AG09309 (cell line): ENCODE data around the gene LBH.

Experiments
- DNase-seq: peaks from one replicate; pipeline ENCODE4 v3.0.0-alpha.2; 2010; ENCODE audit warnings: low read depth
- H3K4me3 ChIP-seq: 2 replicates; pipeline ENCODE4 v1.5.1; 2011; ENCODE audit warnings: mild to moderate bottlenecking, low read depth, low read length, moderate library complexity; ENCODE audit not compliant: control insufficient read depth
- CTCF ChIP-seq: IDR thresholded peaks from 2 replicates; pipeline ENCODE4 v1.5.1; 2011; ENCODE audit warnings: mild to moderate bottlenecking, low read depth, low read length, inconsistent platforms; ENCODE audit not compliant: insufficient read depth, control insufficient read depth; ENCODE audit errors: missing control alignments

LBH gene

GRCh38 chr2:30280596-30281434 is 49.5 kb downstream of the LBH start:
- DNase-seq = no peak
- no peak for TF ChIP-seq CTCF
- no peak overlapping the region for H3K4me3 ChIP-seq

- no peak for DNase-seq
- TF ChIP-seq CTCF = no peak
Observed at GRCh38 chr2:30282081-30282480, 50.7 kb downstream of the LBH start.

GRCh38 chr2:30282721-30283120 is 51.4 kb downstream of the LBH start:
- TF ChIP-seq CTCF = no peak
- no peak for DNase-seq
- no peak overlapping the region for H3K4me3 ChIP-seq

More at GRCh38 chr2:30282081-30282480, 50.7 kb downstream of the LBH start:
- no peak overlapping the region for H3K4me3 ChIP-seq

GRCh38 chr2:30283931-30284565 is 52.7 kb downstream of the LBH start:
- no peak for DNase-seq
- TF ChIP-seq CTCF = no peak
- H3K4me3 ChIP-seq = no peak overlapping the region

GRCh38 chr2:30285758-30286157 is 54.4 kb downstream of the LBH start:
- no peak for TF ChIP-seq CTCF
- no peak for DNase-seq

GRCh38 chr2:30287190-30287840 is 56.0 kb downstream of the LBH start:
- no peak overlapping the region for H3K4me3 ChIP-seq
- DNase-seq = no peak
- TF ChIP-seq CTCF = no peak

More at GRCh38 chr2:30285758-30286157, 54.4 kb downstream of the LBH start:
- no peak overlapping the region for H3K4me3 ChIP-seq
